DND-41 (cell line): ENCODE results near the gene PNPLA8.

Experiments
- CTCF ChIP-seq: IDR thresholded peaks from 2 replicates; pipeline ENCODE4 v1.5.1; 2012; ENCODE audit warnings: borderline replicate concordance, low read length, moderate library complexity, mild to moderate bottlenecking; ENCODE audit not compliant: poor library complexity, severe bottlenecking; ENCODE audit errors: extremely low read depth
- EZH2 ChIP-seq: IDR thresholded peaks from 3 replicates; pipeline ENCODE4 v1.6.1; 2012; ENCODE audit warnings: borderline replicate concordance, low read depth, mild to moderate bottlenecking, moderate library complexity, low read length, inconsistent platforms; ENCODE audit not compliant: severe bottlenecking

- TF ChIP-seq EZH2, result no peak
- TF ChIP-seq CTCF, result no peak
Observed at GRCh38 chr7:108487646-108488045, 38.3 kb downstream of the PNPLA8 start.
